ENCODE results near the gene DYNLT3. TPM values are rescaled to one million over a fixed set of nuclear protein-coding genes. Genes with fewer than 3 reads are reported as not detected.

Gene DYNLT3
- polyA plus RNA-seq, 1 experiment, result 28.6 TPM

GRCh38 chrX:37802028-37802427 lies 45.3 kb downstream of the DYNLT3 start:
- Histone ChIP-seq H3K4me3 (ENCODE audit: low read depth, low read length) (no peak overlapping the region), H3K27me3 (ENCODE audit: control insufficient read depth, insufficient read depth, low read length) (no peaks in the 10 kb centered on the region), H3K9me3 (ENCODE audit: control insufficient read depth, insufficient read depth, low read length) (no peaks in the 10 kb centered on the region), H3K27ac (ENCODE audit: low read depth, low read length) (no peak overlapping the region)
- ChIA-PET CTCF (interaction anchor here (0.6 kb wide), 1 partner anchor 292 kb away, joined by 4 read pairs; no protein-coding TSS in a partner anchor), POLR2A (no interaction called here)
- DNase-seq (ENCODE audit: low read depth, low spot score), result no peak
- TF ChIP-seq, protein P1, sequence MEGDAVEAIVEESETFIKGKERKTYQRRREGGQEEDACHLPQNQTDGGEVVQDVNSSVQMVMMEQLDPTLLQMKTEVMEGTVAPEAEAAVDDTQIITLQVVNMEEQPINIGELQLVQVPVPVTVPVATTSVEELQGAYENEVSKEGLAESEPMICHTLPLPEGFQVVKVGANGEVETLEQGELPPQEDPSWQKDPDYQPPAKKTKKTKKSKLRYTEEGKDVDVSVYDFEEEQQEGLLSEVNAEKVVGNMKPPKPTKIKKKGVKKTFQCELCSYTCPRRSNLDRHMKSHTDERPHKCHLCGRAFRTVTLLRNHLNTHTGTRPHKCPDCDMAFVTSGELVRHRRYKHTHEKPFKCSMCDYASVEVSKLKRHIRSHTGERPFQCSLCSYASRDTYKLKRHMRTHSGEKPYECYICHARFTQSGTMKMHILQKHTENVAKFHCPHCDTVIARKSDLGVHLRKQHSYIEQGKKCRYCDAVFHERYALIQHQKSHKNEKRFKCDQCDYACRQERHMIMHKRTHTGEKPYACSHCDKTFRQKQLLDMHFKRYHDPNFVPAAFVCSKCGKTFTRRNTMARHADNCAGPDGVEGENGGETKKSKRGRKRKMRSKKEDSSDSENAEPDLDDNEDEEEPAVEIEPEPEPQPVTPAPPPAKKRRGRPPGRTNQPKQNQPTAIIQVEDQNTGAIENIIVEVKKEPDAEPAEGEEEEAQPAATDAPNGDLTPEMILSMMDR (IDR thresholded peaks at IDR 0.05; ENCODE audit: low read depth, low read length), result no peak

DNA sequence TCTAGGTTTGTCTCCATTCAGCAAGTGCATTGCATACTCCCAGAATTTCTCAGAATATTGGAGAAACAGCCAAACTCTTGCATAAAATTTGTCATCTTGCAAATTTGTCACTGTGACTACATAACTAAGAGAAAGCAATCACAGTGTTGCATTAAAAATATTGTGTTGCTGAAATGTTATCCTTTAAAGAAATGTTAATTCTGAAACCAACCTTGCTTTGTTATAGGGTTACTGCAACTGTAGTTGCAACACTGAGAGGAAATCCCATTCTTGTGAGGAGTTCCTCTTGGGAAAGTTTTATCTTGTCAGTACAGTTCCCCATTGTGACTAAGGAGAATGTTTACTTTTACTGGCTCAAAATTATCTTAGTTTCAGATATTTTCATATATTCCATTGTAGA lies 46.7 kb downstream of the DYNLT3 start:
- ChIA-PET POLR2A (no interaction called here), CTCF (no interaction called here)
- Histone ChIP-seq H3K27ac (ENCODE audit: low read depth, low read length) (no peak overlapping the region), H3K27me3 (ENCODE audit: control insufficient read depth, insufficient read depth, low read length) (no peaks in the 10 kb centered on the region), H3K4me3 (ENCODE audit: low read depth, low read length) (no peak overlapping the region), H3K9me3 (ENCODE audit: control insufficient read depth, insufficient read depth, low read length) (no peaks in the 10 kb centered on the region)
- no peak for DNase-seq (ENCODE audit: low read depth, low spot score)
- TF ChIP-seq, protein P1 (IDR thresholded peaks at IDR 0.05; ENCODE audit: low read depth, low read length), result no peak

DNA sequence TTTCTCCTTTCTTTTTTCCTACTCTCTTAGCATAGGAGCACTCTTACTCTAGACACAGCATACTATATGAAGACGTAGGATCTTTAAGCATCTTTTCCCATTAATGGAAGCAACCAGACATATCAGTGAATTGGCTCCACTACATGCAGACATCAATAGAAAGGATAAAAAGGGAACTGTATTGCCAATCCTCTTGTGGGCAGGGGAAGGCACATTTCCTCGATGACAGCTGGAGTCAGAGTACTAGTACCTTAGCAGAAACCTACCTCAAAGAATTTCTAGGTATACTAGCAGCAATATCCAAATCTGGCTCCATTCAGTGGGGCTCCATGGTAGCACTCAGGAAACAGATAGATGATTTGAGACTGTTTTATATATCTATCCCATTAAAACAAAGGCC lies 47.4 kb downstream of the DYNLT3 start:
- Histone ChIP-seq H3K4me3 (ENCODE audit: low read depth, low read length) (no peak overlapping the region), H3K27me3 (ENCODE audit: control insufficient read depth, insufficient read depth, low read length) (no peaks in the 10 kb centered on the region), H3K27ac (ENCODE audit: low read depth, low read length) (no peak overlapping the region), H3K9me3 (ENCODE audit: control insufficient read depth, insufficient read depth, low read length) (no peaks in the 10 kb centered on the region)
- POLR2A ChIA-PET, result no interaction called here
- DNase-seq (ENCODE audit: low read depth, low spot score), result no peak
- TF ChIP-seq, protein P1 (IDR thresholded peaks at IDR 0.05; ENCODE audit: low read depth, low read length), result no peak
- CTCF ChIA-PET, result no interaction called here

DNA sequence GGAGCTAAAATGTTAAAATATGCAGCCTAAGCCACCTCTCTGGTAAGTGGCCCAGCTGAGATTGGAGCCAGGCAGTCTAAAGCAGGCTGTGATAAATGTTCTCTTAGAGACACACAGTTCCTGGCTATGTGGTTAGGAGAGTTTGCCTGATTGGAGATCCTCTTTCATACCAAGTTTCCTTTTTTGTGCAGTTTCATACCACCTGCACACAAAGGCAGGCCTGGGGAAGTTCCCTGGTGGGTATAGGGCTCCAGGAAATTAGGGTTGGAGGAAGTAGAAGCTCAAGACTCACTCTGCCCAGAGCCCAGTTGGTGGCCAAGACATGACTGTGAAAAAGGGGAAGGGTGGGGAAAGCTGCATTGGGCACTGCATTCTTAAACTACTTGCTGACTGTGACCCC lies 50.6 kb downstream of the DYNLT3 start:
- Histone ChIP-seq H3K27me3 (ENCODE audit: control insufficient read depth, insufficient read depth, low read length) (no peaks in the 10 kb centered on the region), H3K27ac (ENCODE audit: low read depth, low read length) (no peak overlapping the region), H3K9me3 (ENCODE audit: control insufficient read depth, insufficient read depth, low read length) (no peaks in the 10 kb centered on the region), H3K4me3 (ENCODE audit: low read depth, low read length) (no peak overlapping the region)
- no peak for DNase-seq (ENCODE audit: low read depth, low spot score)
- TF ChIP-seq, protein P1 (IDR thresholded peaks at IDR 0.05; ENCODE audit: low read depth, low read length), result no peak
- ChIA-PET CTCF (no interaction called here), POLR2A (no interaction called here)

DNA sequence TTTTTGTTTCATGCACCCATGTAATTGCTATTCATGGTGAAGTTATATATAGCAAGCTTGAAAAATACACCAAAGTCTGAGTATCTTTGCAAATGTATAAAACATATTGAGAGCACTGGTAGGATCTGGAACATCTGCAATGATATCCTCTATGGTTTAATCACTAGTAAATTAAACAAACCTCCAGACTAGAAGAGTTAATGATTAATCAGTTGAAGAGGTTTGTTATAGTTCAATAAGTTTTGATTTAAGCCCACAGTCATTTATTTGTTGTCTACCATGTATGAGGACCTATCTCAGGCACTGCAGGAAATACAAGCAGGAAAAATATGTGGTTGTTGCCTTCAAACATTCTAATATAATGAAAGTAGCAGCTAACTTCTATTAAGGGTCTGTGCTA lies 51.1 kb downstream of the DYNLT3 start:
- TF ChIP-seq, protein P1 (IDR thresholded peaks at IDR 0.05; ENCODE audit: low read depth, low read length), result no peak
- ChIA-PET POLR2A (no interaction called here), CTCF (no interaction called here)
- H3K9me3 ChIP-seq (ENCODE audit: control insufficient read depth, insufficient read depth, low read length), result no peaks in the 10 kb centered on the region
- no peak for DNase-seq (ENCODE audit: low read depth, low spot score)
- no peak overlapping the region for H3K27ac ChIP-seq (ENCODE audit: low read depth, low read length)
- H3K27me3 ChIP-seq (ENCODE audit: control insufficient read depth, insufficient read depth, low read length), result no peaks in the 10 kb centered on the region
- H3K4me3 ChIP-seq (ENCODE audit: low read depth, low read length), result no peak overlapping the region

Small RNA genes within 50 kb of the gene (small RNA-seq; reads per million reads assigned to genes)
- gene RNU6-49P (ENCODE audit: insufficient read length, low read depth), result not detected

Other genes with a start within 250 kb of the DYNLT3 start
- gene XK, start 161.8 kb downstream of the DYNLT3 start, polyA plus RNA-seq (2011; rRNA removed), result 0.07 and 0.11 TPM in 2 replicates
- 0.02 TPM in 1 of 2 replicates, not detected in the other for gene CYBB, start 67.5 kb downstream of the DYNLT3 start, polyA plus RNA-seq (2011; rRNA removed)
- gene SYTL5, start 159.0 kb upstream of the DYNLT3 start, polyA plus RNA-seq (2011; rRNA removed), result 2.1 and 2.3 TPM in 2 replicates

All from AG04450 (cell line).